AG08395 (cell line): ENCODE results near the gene HLA-A.

Experiments used
- DNase-seq: peaks from one replicate; pipeline ENCODE4 v3.0.0; 2012; ENCODE audit warnings: mixed read lengths, low spot score

Gene HLA-A

GRCh38 chr6:29990931-29991330, 48.6 kb downstream of the HLA-A start:
- DNase-seq: no peak

DNA sequence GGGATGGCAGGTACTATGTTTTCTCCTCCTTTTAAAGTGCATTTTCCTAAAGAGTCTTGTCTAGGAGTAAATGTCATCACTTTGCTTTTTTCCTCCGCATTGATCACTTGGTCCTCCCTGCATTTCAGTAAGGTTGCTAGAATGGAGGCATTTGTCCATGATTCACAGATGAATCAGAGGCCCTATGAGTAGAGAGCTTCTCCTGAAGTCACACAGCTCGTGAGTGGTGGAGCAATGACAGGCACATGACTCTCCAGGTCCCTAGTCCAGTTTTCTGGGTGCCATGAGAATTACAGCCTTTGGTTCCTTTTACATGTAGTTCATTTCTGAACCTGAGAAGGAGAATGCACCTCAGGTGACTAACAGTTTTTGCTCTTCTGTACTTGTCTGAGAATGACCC, 50.5 kb downstream of the HLA-A start:
- peak; percentile 78 for DNase-seq

- DNase-seq: no peak
Observed at GRCh38 chr6:29994826-29995225, 52.5 kb downstream of the HLA-A start.

DNA sequence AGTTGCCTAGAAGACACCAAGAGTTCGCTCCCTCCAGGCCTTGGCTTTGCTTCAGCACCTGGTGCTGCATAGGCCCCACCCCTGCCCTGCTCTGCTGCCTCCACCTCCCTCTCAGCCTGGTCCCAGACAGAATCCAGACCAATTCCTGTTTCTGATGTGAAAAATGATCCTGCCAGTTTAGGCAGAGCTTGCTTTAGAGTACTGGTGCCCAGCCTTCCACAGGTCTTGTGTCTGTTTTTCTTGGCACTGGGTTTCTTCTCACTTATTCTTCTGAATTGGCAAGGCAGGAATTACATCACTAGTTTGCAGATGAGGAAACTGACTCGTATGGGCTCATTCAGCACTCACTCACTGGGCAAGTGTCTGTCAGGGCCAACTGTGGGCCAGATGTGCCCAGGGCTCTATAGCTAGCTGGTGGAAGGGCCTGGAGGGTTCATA, 53.0 kb downstream of the HLA-A start:
- no peak for DNase-seq
